Measurements from ENCODE around the gene HAL. TPM values are rescaled to one million over a fixed set of nuclear protein-coding genes. Genes with fewer than 3 reads are reported as not detected.

Gene HAL
- total RNA-seq, 1 experiment from 2014 or later = 0.17 TPM

GRCh38 chr12:95942524-95943329 is 53.4 kb downstream of the HAL start, which contains the start of gene CCDC38:
TSS of gene CCDC38 (minus strand) at chr12:95942614. CDS start at chr12:95936509, 6,105 bp downstream.
- DNase-seq (ENCODE audit: low read depth) = peak; percentile 82

GRCh38 chr12:95942101-95942523 is 54.0 kb downstream of the HAL start:
- DNase-seq (ENCODE audit: low read depth) = no peak

- DNase-seq (ENCODE audit: low read depth) = no peak
These were observed 55.6 kb downstream of the HAL start for GRCh38 chr12:95940514-95940913.

Other genes starting within 250 kb of the HAL start
- 17.6 and 19.0 TPM in 2 replicates for gene NTN4, start 205.6 kb downstream of the HAL start, total RNA-seq (2014; rRNA removed)
- gene SNRPF, start 137.4 kb downstream of the HAL start, total RNA-seq (2014; rRNA removed) = 10.0 and 10.8 TPM in 2 replicates
- gene CCDC38, start 53.7 kb downstream of the HAL start, total RNA-seq (2014; rRNA removed) = not detected in 2 replicates
- 0.17 and 0.45 TPM in 2 replicates for gene AMDHD1, start 53.0 kb downstream of the HAL start, total RNA-seq (2014; rRNA removed)
- 82.0 and 92.0 TPM in 2 replicates for gene LTA4H, start 39.2 kb upstream of the HAL start, total RNA-seq (2014; rRNA removed)
- 90.2 and 105 TPM in 2 replicates for gene ELK3, start 198.0 kb upstream of the HAL start, total RNA-seq (2014; rRNA removed)

Data from LHCN-M2 (cell line).